Measurements from ENCODE around the gene ACER1.

Gene ACER1

GRCh38 chr19:6270076-6270745, 63.2 kb downstream of the ACER1 start:
- in situ Hi-C loops (cut with HindIII; ENCODE audit: low sequenced_read_pairs): no loop called here

DNA sequence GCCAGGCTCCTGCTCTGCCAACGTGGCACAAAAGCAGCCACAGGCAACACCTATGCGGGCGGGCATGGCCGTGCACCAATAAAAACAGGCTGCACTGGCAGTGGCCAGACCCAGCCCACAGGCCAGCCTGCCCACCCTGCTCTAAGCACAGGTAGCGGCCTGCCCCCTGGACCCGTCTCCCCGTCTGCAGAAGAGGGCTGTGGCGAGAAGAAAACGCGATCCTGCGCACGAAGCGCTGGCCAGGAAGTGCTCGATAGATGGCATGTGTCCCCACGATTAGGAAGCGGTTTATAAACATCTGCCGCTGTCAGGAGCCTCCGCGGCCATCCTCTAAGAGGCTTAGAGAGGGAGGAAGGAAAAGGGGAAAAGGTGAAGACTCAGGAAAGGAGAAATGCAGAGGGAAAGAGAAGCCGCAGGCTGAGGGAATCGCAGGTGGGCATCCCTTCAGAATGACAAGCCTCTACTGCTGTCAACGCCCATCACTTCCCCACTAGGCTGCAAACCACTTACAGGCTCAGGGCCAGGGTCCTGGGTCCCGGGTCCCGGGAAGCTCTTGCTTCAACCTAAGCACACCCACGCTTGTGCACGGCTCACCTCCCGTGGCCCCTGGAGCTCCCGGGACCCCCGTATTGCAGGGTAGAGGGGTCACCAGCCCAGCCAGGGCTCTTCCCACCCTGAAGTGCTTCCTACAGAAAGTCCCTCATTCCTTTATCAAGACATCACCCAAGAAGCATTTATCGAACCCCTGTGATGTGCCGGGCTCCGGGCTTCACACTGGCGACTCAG, 64.1 kb downstream of the ACER1 start:
- in situ Hi-C loops (cut with HindIII; ENCODE audit: low sequenced_read_pairs): no loop called here

- in situ Hi-C loops (cut with HindIII; ENCODE audit: low sequenced_read_pairs): no loop called here
Measured at GRCh38 chr19:6268382-6268771, 65.0 kb downstream of the ACER1 start.

GRCh38 chr19:6267552-6268381, 65.6 kb downstream of the ACER1 start:
- in situ Hi-C loops (cut with HindIII; ENCODE audit: low sequenced_read_pairs): no loop called here

GRCh38 chr19:6264803-6265202, 68.6 kb downstream of the ACER1 start:
- in situ Hi-C loops (cut with HindIII; ENCODE audit: low sequenced_read_pairs): no loop called here

DNA sequence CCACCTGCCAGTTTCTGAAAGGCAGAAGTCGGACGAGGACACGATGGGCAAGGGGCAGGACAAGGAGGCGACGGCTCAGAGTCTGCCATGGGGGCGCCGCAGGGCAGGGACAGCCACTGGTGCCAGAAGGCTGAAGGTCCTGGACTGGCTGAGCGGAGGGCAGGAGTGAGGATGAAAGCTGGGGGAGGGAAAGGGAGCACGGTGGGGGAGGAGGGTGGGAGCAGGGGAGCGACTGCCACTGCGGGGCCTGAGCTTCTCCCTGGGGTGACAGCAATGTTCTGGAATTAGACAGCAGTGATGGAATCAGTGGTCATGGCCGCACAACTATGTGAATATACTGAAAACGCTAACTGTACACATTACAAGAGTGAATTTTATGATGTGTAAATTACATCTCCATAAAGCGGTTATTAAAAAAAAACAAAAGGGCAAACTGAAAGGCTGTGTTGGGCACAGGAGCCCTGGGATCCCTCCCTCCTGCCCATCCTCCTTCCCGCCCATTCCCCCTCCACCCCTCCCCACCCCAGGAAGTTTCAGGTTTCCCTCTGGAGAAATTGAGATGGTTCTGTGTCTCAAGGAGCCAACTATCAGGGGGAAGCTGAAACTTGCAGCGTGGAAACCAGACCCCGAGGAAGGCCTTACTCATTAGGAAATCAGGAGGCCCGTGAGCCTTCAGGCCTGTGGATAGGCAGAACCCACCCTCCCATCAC, 69.5 kb downstream of the ACER1 start:
- in situ Hi-C loops (cut with HindIII; ENCODE audit: low sequenced_read_pairs): no loop called here

GRCh38 chr19:6263306-6263705, 70.1 kb downstream of the ACER1 start:
- in situ Hi-C loops (cut with HindIII; ENCODE audit: low sequenced_read_pairs): no loop called here

- in situ Hi-C loops (cut with HindIII; ENCODE audit: low sequenced_read_pairs): no loop called here
Measured at GRCh38 chr19:6262519-6262918, 70.9 kb downstream of the ACER1 start.

DNA sequence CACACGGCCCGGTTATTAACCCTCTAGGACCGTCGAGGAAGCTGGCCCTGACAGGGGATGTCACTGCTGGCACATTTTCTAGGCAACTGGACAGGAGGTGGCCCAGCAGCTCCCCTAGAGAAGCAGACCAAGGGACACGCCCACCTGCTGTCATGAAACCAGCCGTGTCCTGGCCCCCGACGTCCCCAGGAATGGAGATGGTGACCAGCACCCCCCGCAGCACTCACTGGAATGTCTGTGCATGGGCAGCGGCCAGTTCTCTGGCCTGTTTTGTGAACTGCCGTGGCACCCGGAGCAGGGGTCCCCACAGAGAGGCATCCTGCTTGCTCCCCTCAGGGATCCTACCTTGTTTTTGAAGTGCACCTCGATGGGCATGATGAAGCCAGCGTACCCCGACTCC, 71.5 kb downstream of the ACER1 start:
- in situ Hi-C loops (cut with HindIII; ENCODE audit: low sequenced_read_pairs): no loop called here

DNA sequence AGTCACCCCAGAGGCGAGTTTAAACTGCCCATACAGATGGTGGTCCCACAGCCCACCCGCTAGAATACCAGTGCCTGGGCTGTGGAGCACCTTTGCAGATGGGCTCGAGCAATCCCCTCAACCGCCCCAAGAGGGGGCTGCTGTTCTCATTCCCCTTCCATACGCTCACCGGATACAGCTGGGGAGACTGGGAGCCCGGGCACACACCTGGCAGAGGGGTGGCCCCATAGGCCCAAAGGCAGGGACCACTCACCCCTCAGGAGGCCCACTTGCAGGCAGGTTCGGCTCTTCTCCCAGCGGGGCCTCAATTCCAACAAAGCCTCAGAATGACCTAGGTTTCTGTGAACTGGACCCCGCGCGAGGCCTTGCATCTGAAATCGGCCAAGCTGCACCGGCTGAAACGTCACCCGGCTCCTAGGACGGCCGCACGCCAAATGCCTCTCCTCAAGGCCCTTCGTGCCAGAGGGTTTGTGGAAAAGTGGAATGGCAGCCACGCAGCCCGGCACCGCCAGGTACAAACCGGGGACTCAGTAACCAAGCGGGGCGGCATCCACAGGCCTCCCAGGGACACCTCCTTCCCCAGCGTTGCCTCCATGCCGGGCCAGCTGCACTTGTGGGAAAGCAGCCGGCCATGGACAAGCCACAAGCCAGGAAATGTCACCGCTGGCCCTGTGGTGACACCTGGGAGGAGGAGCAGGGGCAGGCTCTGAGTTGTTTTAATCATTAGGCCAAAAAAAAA, 72.3 kb downstream of the ACER1 start:
- in situ Hi-C loops (cut with HindIII; ENCODE audit: low sequenced_read_pairs): no loop called here

GRCh38 chr19:6260376-6260775, 73.0 kb downstream of the ACER1 start:
- in situ Hi-C loops (cut with HindIII; ENCODE audit: low sequenced_read_pairs): no loop called here

- in situ Hi-C loops (cut with HindIII; ENCODE audit: low sequenced_read_pairs): no loop called here
Measured at GRCh38 chr19:6259312-6259861, 74.0 kb downstream of the ACER1 start.

DNA sequence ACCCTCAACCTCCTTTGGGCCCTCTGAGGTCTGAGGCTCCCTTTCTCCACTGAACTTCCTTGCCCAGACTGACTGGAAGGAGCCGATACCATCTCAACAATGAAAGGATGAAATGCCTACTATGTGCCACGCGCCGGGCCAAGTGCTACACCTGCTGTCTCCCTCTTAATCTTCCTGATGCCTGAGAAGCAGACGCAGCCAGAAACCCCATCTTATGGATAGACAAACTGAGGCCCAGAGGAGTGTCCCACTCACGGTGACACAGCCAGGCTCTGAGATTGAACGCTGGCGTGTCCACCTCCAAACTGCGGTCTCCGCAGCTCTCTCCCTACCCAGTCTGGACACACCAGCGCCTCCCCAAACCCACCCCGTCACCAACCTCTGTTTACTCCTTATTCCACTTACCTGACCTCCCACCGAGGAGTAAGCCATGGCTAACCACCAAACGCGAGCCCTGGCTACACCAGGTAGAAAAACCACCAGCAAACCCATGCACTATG, 74.5 kb downstream of the ACER1 start:
- in situ Hi-C loops (cut with HindIII; ENCODE audit: low sequenced_read_pairs): no loop called here

Data from DLD1 (cell line).